Upper lobe of left lung (tissue), 6 donors: ENCODE data around the gene RNU4-1. TPM values are rescaled to one million over a fixed set of nuclear protein-coding genes. Genes with fewer than 3 reads are reported as not detected.

Experiments
- ATAC-seq, 2 donors: fragments of 200-7000 bp; cut with Tn5 transposase; one replicate each; pipeline ENCODE4 v1.9.1; 2022; ENCODE audit warnings: mild to moderate bottlenecking in 2 of 2, moderate library complexity in 2 of 2; ENCODE audit not compliant: low FRiP score in 2 of 2
- DNase-seq, 2 donors: peaks; one replicate each; pipeline ENCODE4 v3.0.0-alpha.2; 2019 to 2020
- H3K27ac ChIP-seq, 4 donors: fragments of 200-600 bp; sonication (generic); one replicate each; pipeline ENCODE4 v1.5.1; 2016 to 2019
- H3K27me3 ChIP-seq, 4 donors: fragments of 200-600 bp; sonication (generic); one replicate each; pipeline ENCODE4 v1.5.1; 2017 to 2019
- H3K36me3 ChIP-seq, 4 donors: fragments of 200-600 bp; sonication (generic); one replicate each; pipeline ENCODE4 v1.5.1; 2016 to 2019
- H3K4me1 ChIP-seq, 4 donors: fragments of 200-600 bp; sonication (generic); one replicate each; pipeline ENCODE4 v1.5.1; 2018 to 2019
- H3K4me3 ChIP-seq, 4 donors: fragments of 200-600 bp; sonication (generic); one replicate each; pipeline ENCODE4 v1.5.1; 2017 to 2019; ENCODE audit warnings: mild to moderate bottlenecking in 2 of 4, moderate library complexity in 1 of 4
- H3K9me3 ChIP-seq, 4 donors: fragments of 200-600 bp; sonication (generic); one replicate each; pipeline ENCODE4 v1.5.1; 2018 to 2019
- EP300 ChIP-seq, 4 donors: sonication (generic); formaldehyde crosslinking; IDR thresholded peaks; one replicate each; pipeline ENCODE4 v1.5.1; 2017; ENCODE audit warnings: antibody characterized with exemption in 4 of 4, control low read depth in 2 of 4
- POLR2A ChIP-seq, 4 donors: fragments of 450-650 bp; IDR thresholded peaks; one replicate each; pipeline ENCODE4 v1.5.1; 2016 to 2017; ENCODE audit warnings: antibody characterized with exemption in 4 of 4, mild to moderate bottlenecking in 2 of 4
- POLR2AphosphoS5 ChIP-seq, 2 donors: sonication (generic); formaldehyde crosslinking; IDR thresholded peaks; one replicate each; pipeline ENCODE4 v1.5.1; 2017; ENCODE audit warnings: antibody characterized with exemption in 2 of 2
- WGBS, 2 donors: methylation state at CpG; one replicate each; pipeline ENCODE4 v1.1.5; 2017 to 2018; 5-methylcytosine and 5-hydroxymethylcytosine counted together
- total RNA-seq, 6 donors: library from RNA; depleted of rRNA in 4 of 6; stranded (reverse); fragments of >200 nt in 4 of 6; gene quantifications; one replicate each; pipeline versions ENCODE4 v1.1.0 to v1.2.1, GENCODE V29; 2016 to 2021
- TF ChIP-seq, protein P1 (sequence below), 6 experiments: fragments of 450-650 bp in 4 of 6; fragments of 200-600 bp in 2 of 6; sonication (generic) in 2 of 6; IDR thresholded peaks; one replicate each; pipeline ENCODE4 v1.5.1; 2016 to 2019; ENCODE audit warnings: antibody characterized with exemption in 6 of 6
- donor health status: DM: no; HTN: no; CAD: no; lungs with moderate emphysema.
- donor health status: DM: no; HTN: yes; CAD: no; lungs with severe emphysema.

Gene RNU4-1
- total RNA-seq, 6 donors from 2014 or later, result under 0.01 to 4,461 (median under 0.01) TPM

DNA sequence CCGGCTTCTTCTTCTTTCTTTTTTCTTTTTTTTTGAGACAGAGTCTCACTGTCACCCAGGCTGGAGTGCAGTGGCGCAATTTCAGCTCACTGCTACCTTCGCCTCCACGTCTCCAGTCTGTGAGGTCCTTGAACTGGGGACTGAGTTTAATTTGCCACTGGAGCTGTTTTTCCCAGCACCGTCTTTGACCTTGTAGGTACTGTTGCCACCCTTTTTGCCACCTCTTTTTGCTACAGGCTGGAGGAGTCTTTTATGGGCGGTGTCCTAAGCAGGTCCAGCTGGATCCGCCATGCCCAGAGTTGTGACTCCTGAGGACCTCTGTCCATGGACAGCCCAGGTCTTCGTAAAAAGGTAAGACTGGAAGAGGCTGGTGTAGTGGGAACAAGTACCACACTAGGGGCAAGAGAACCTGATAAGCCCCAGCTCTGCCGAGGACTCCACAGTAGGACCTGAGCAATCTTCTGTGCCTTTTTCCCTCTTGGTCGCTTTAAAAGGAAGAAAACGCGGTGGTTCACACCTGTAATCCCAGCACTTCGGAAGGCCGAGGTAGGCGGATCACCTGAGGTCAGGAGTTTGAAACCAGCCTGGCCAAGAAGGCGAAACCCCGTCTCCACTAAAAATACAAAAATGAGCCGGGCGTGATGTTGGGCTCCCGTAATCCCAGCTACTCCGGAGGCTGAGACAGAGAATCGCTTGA, 2.3 kb downstream of the RNU4-1 start:
- H3K27ac ChIP-seq, result peak overlapping the region; percentile 95 to 98 (median 97)
- no peaks in the 10 kb centered on the region for H3K9me3 ChIP-seq
- DNase-seq (peak in 1 of 2 donors; percentile 82), ATAC-seq (peak in 1 of 2 donors; percentile 66)
- WGBS, 2 donors, result 19 to 27% methylated on average over 18 to 22 of the region's 22 CpGs
- H3K27me3 ChIP-seq, result no peaks in the 10 kb centered on the region
- peak overlapping the region in 3 of 4 donors; percentile 28 to 61 (median 35) for H3K4me3 ChIP-seq
- TF ChIP-seq, protein P1, sequence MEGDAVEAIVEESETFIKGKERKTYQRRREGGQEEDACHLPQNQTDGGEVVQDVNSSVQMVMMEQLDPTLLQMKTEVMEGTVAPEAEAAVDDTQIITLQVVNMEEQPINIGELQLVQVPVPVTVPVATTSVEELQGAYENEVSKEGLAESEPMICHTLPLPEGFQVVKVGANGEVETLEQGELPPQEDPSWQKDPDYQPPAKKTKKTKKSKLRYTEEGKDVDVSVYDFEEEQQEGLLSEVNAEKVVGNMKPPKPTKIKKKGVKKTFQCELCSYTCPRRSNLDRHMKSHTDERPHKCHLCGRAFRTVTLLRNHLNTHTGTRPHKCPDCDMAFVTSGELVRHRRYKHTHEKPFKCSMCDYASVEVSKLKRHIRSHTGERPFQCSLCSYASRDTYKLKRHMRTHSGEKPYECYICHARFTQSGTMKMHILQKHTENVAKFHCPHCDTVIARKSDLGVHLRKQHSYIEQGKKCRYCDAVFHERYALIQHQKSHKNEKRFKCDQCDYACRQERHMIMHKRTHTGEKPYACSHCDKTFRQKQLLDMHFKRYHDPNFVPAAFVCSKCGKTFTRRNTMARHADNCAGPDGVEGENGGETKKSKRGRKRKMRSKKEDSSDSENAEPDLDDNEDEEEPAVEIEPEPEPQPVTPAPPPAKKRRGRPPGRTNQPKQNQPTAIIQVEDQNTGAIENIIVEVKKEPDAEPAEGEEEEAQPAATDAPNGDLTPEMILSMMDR (IDR thresholded peaks at IDR 0.05), result no peak
- TF ChIP-seq POLR2AphosphoS5 (IDR thresholded peaks at IDR 0.05) (peak in 1 of 2 donors; percentile 37), EP300 (IDR thresholded peaks at IDR 0.05) (no peak), POLR2A (IDR thresholded peaks at IDR 0.05) (peak in 1 of 4 donors; percentile 34)
- no peaks in the 10 kb centered on the region for H3K36me3 ChIP-seq
- H3K4me1 ChIP-seq, result peaks cover 5 to 20% (median 9%) of the 10 kb centered on the region in 4 donors

- no peaks in the 10 kb centered on the region for H3K27me3 ChIP-seq
- 87 to 91% methylated on average over 12 of the region's 12 CpGs for WGBS, 2 donors
- peaks cover 5 to 14% (median 9%) of the 10 kb centered on the region in 4 donors for H3K4me1 ChIP-seq
- no peaks in the 10 kb centered on the region for H3K36me3 ChIP-seq
- no peak for ATAC-seq
- H3K27ac ChIP-seq, result peak overlapping the region in 1 of 4 donors; percentile 19
- no peak overlapping the region for H3K4me3 ChIP-seq
- H3K9me3 ChIP-seq, result no peaks in the 10 kb centered on the region
- no peak for DNase-seq
- TF ChIP-seq EP300 (IDR thresholded peaks at IDR 0.05) (no peak), POLR2AphosphoS5 (IDR thresholded peaks at IDR 0.05) (no peak), POLR2A (IDR thresholded peaks at IDR 0.05) (no peak)
- TF ChIP-seq, protein P1 (IDR thresholded peaks at IDR 0.05), result no peak
Observed at GRCh38 chr12:120287491-120287890, 5.5 kb downstream of the RNU4-1 start.

DNA sequence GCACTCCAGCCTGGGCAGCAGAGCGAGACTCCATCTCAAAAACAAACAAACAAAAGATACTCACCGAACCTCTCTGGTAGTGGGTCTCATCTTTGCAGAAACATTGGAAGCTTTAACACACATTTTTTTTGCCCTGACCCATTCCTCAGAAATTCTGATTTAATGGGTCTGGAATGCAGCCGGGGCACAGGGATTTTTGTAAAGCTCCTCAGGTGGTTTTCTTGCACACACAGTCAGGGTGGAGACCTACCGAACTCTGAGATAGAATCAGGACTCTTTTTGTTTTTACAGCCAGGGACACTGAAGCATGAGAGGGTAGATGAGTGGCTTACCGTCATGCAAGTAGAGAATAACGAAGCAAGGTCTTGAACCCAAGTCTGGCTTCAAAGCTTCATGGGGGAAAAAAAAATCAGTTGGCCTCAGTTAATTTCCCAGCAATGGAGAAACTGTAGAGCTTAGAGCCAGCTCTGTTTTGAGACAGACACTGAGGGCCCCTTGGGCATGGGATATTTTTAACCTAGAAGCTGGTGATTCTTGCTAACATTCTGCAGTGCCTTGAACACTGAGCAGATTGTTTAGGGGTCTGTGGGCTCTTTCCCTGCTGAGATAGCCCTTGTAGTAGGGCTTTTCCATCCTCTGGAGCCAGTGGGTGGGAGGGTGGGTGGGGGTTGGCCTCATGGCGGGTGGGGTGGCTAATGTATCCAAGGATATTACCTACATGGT, 6.1 kb downstream of the RNU4-1 start:
- Histone ChIP-seq H3K9me3 (no peaks in the 10 kb centered on the region), H3K4me3 (no peak overlapping the region), H3K27me3 (no peaks in the 10 kb centered on the region), H3K27ac (peak overlapping the region in 1 of 4 donors; percentile 19), H3K4me1 (peaks cover 5 to 14% (median 9%) of the 10 kb centered on the region in 4 donors), H3K36me3 (no peaks in the 10 kb centered on the region)
- no peak for DNase-seq
- TF ChIP-seq EP300 (IDR thresholded peaks at IDR 0.05) (no peak), POLR2AphosphoS5 (IDR thresholded peaks at IDR 0.05) (no peak), POLR2A (IDR thresholded peaks at IDR 0.05) (no peak)
- TF ChIP-seq, protein P1 (IDR thresholded peaks at IDR 0.05), result no peak
- WGBS, 2 donors, result 54 to 59% methylated on average over 6 to 7 of the region's 7 CpGs
- ATAC-seq, result no peak

DNA sequence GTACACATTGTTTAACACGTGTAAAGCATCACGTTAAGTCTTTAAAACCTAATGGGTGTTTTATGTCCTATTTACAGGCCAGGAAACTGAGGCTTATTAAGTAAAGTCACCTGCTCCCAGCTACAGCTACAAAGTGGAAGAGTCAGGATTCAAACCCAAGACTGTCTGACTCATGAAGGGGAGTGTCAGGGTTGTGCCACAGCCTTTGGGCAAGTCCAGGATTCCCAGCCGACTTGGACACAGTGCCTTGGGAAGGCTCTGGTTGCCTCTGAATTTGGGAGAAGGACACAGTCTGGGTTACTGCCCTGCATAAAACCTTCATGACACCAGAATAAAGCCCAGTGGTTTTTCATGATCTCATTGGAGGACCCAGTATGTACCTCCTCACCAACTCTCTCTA, 8.7 kb downstream of the RNU4-1 start:
- Histone ChIP-seq H3K27ac (no peak overlapping the region), H3K4me1 (no peaks in the 10 kb centered on the region), H3K4me3 (no peak overlapping the region), H3K9me3 (no peaks in the 10 kb centered on the region), H3K36me3 (no peaks in the 10 kb centered on the region), H3K27me3 (no peaks in the 10 kb centered on the region)
- DNase-seq (no peak), ATAC-seq (no peak)
- WGBS, 2 donors, result 70 to 85% methylated on average over 3 of the region's 3 CpGs
- TF ChIP-seq POLR2AphosphoS5 (IDR thresholded peaks at IDR 0.05), result no peak
- TF ChIP-seq, protein P1 (IDR thresholded peaks at IDR 0.05), result no peak
- TF ChIP-seq POLR2A (IDR thresholded peaks at IDR 0.05), result no peak
- TF ChIP-seq EP300 (IDR thresholded peaks at IDR 0.05), result no peak
